ENCODE results near the gene STAG1. TPM values are rescaled to one million over a fixed set of nuclear protein-coding genes. Genes with fewer than 3 reads are reported as not detected.
A peak's percentile ranks its signal among the peaks of the same experiment; 100 is the strongest.

The STAG1 gene
- total and polyA plus RNA-seq, 2 of the 13 experiments (the other 11 are each of a cell fraction or from before 2014, with no cell fraction given), result 6.2 to 25.9 TPM

DNA sequence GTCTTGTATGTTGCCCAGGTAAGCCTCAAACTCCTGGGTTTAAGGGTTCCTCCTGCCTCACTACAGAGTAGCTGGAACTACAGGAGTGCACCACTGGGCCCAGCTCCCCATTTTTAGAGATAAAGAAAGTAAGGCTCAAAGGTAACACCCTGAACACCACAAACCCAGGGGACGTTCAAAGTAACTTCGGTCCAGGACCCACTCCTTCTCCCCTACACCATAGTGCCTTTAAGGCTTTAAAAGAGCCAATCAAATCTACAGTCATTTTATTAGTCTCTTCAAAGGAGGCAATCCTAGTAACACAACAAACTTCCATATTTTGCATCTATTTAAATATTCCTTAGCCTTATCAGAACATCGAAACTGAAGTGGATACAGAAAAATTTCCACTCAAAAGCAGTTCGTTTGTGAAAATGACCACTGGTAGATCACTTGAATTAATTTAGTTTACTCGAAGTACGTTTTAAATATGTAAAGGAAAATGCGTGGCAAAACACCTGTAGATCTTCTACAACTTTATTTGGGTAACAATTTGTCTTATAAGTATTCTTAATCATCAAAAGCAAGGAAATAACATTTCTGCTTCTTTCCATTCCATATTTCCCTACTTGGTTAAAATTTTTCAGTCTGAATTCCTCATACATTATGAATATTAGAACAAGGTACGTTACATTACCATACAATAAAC, 1.8 kb downstream of the STAG1 start:
- H3K79me2 ChIP-seq (ENCODE audit: insufficient read depth, low read length), result peaks cover 58% of the 10 kb centered on the region
- POLR2A ChIA-PET, result interaction anchor here (1.1 kb wide), 1 partner anchor 111 kb away, joined by 3 read pairs; no protein-coding TSS in a partner anchor
- peak; percentile 54 for FAIRE-seq
- TF ChIP-seq HOXA5 (CRISPR knock-in tag; IDR thresholded peaks at IDR 0.05) (no peak), ZNF629 (CRISPR knock-in tag; conservative IDR thresholded peaks at IDR 0.05) (no peak), NFIC (IDR thresholded peaks at IDR 0.05; ENCODE audit: low read length) (no peak), KLF15 (CRISPR knock-in tag; IDR thresholded peaks at IDR 0.05; ENCODE audit: borderline replicate concordance) (no peak), POLR2G (IDR thresholded peaks at IDR 0.05; ENCODE audit: low read depth, low read length) (0 out of 2 replicates have a peak, but pooled peaks have one; percentile 29), TAF1 (CRISPR knock-in tag; IDR thresholded peaks at IDR 0.05) (0 out of 2 replicates have a peak, but pooled peaks have one; percentile 2), MAZ (IDR thresholded peaks at IDR 0.05; ENCODE audit: borderline replicate concordance, low read depth, low read length) (no peak), MAZ (CRISPR knock-in tag; IDR thresholded peaks at IDR 0.05; ENCODE audit: low read depth) (no peak), PAX8 (CRISPR knock-in tag; IDR thresholded peaks at IDR 0.05; ENCODE audit: borderline replicate concordance) (no peak), ZC3H13 (CRISPR knock-in tag; IDR thresholded peaks at IDR 0.05) (no peak), GATAD2A (CRISPR knock-in tag; IDR thresholded peaks at IDR 0.05) (0 out of 2 replicates have a peak, but pooled peaks have one; percentile 27), NAIF1 (CRISPR knock-in tag; IDR thresholded peaks at IDR 0.05; ENCODE audit: borderline replicate concordance) (0 out of 2 replicates have a peak, but pooled peaks have one; percentile 41), EHMT2 (IDR thresholded peaks at IDR 0.05; ENCODE audit: borderline replicate concordance, low read depth, low read length) (no peak), RARA (CRISPR knock-in tag; IDR thresholded peaks at IDR 0.05) (no peak), ARID2 (CRISPR knock-in tag; IDR thresholded peaks at IDR 0.05; ENCODE audit: borderline replicate concordance) (no peak), ZNF432 (CRISPR knock-in tag; IDR thresholded peaks at IDR 0.05; ENCODE audit: borderline replicate concordance) (no peak), ZNF282 (IDR thresholded peaks at IDR 0.05; ENCODE audit: partially characterized antibody) (no peak), ZFX (CRISPR knock-in tag; IDR thresholded peaks at IDR 0.05; ENCODE audit: low read depth) (0 out of 2 replicates have a peak, but pooled peaks have one; percentile 27), SMC3 (IDR thresholded peaks at IDR 0.05; ENCODE audit: low read length) (no peak), ZNF383 (CRISPR knock-in tag; IDR thresholded peaks at IDR 0.05; ENCODE audit: borderline replicate concordance) (no peak), DNMT3B (CRISPR knock-in tag; conservative IDR thresholded peaks at IDR 0.05) (no peak)
- TF ChIP-seq, protein P1, sequence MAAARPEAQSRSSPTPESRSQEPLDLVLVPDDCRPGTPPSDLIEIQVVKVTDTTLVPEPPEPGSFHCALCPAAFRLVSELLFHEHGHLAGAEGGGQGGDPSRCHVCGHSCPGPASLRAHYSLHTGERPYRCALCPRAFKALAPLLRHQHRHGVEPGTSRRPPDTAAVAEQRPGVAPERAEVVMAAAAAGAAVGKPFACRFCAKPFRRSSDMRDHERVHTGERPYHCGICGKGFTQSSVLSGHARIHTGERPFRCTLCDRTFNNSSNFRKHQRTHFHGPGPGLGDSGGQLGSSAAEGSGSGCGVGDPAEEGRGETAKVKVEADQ (CRISPR knock-in tag; IDR thresholded peaks at IDR 0.05; ENCODE audit: borderline replicate concordance), result no peak
- TF ChIP-seq, protein P2, sequence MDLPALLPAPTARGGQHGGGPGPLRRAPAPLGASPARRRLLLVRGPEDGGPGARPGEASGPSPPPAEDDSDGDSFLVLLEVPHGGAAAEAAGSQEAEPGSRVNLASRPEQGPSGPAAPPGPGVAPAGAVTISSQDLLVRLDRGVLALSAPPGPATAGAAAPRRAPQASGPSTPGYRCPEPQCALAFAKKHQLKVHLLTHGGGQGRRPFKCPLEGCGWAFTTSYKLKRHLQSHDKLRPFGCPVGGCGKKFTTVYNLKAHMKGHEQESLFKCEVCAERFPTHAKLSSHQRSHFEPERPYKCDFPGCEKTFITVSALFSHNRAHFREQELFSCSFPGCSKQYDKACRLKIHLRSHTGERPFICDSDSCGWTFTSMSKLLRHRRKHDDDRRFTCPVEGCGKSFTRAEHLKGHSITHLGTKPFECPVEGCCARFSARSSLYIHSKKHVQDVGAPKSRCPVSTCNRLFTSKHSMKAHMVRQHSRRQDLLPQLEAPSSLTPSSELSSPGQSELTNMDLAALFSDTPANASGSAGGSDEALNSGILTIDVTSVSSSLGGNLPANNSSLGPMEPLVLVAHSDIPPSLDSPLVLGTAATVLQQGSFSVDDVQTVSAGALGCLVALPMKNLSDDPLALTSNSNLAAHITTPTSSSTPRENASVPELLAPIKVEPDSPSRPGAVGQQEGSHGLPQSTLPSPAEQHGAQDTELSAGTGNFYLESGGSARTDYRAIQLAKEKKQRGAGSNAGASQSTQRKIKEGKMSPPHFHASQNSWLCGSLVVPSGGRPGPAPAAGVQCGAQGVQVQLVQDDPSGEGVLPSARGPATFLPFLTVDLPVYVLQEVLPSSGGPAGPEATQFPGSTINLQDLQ (CRISPR knock-in tag; IDR thresholded peaks at IDR 0.05), result no peak

More for the DNA sequence above, 1.8 kb downstream of the STAG1 start:
- DNase-seq (ENCODE audit: low spot score), result peak; percentile 9
- peak overlapping the region; percentile 84 for H3K9ac ChIP-seq (ENCODE audit: insufficient read depth, low read depth, low read length)
- BruUV-seq (replicated peaks), result no TSS peak
- 2% methylated on average over 8 of the region's 8 CpGs for WGBS (ENCODE audit: low lambda C conversion rate)
- no peaks in the 10 kb centered on the region; a peak in 1 of 5 replicates for H3K36me3 ChIP-seq (replicated peaks in 1 of 2; ENCODE audit: control insufficient read depth in 1 of 2, insufficient read depth in 2 of 2, low read length in 2 of 2)
- H2AFZ ChIP-seq (ENCODE audit: low read length), result peak overlapping the region; percentile 32
- in situ Hi-C loops (cut with HindIII; ENCODE audit: extremely low pct_ligation_motif_present, low pct_unique_long_range_greater_than_20kb) (loop anchor here (10.0 kb wide), 2 partner anchors 356 to 676 kb away; no protein-coding TSS in a partner anchor), intact Hi-C loops (cut with micrococcal nuclease; ENCODE audit: unreplicated experiment) (loop anchor here (5.0 to 10.0 kb wide), 3 partner anchors 118 to 556 kb away; partner anchors contain the start of gene MSL2)
- H3K4me3 ChIP-seq (replicated peaks in 1 of 3; ENCODE audit: insufficient read depth in 1 of 3, low read depth in 2 of 3, low read length in 3 of 3), result peak overlapping the region; percentile 67 to 74 (median 68)
- H3K27me3 ChIP-seq (ENCODE audit: control insufficient read depth in 1 of 2, insufficient read depth in 2 of 2, low read length in 2 of 2), result no peaks in the 10 kb centered on the region
- peaks cover 31% of the 10 kb centered on the region for H3K4me1 ChIP-seq (ENCODE audit: insufficient read depth, low read length)
- peak overlapping the region; percentile 94 for H3K27ac ChIP-seq (ENCODE audit: extremely low read length, insufficient read depth, low read length)
- no peaks in the 10 kb centered on the region for H3K9me3 ChIP-seq (ENCODE audit: low read length)
- no peaks in the 10 kb centered on the region for H4K20me1 ChIP-seq (ENCODE audit: insufficient read depth, low read length)
- H3K4me2 ChIP-seq (ENCODE audit: low read depth, low read length), result peak overlapping the region; percentile 80
- no peak for ATAC-seq
- CTCF ChIA-PET (ENCODE audit: low intra/inter-chr PET ratio, low total read pairs), result interaction anchor here (0.6 kb wide), 1 partner anchor 346 kb away, joined by 3 read pairs; no protein-coding TSS in a partner anchor

Data from HepG2 (cell line).